Fibroblast of pulmonary artery (primary cell): ENCODE results near the gene KCNQ5.
"Not testable (repeated sequence)": the region's sequence is repeated elsewhere in the genome, so short reads cannot be mapped to it uniquely, and the experiment has no call there.

ENCODE experiments used
- DNase-seq: peaks from one replicate; pipeline ENCODE4 v3.0.0-alpha.2; 2010; ENCODE audit warnings: low read depth
- H3K4me3 ChIP-seq: replicated peaks from 2 replicates; pipeline ENCODE4 v1.5.1; 2011; ENCODE audit warnings: low read depth, mild to moderate bottlenecking, control low read depth, low read length, moderate library complexity
- CTCF ChIP-seq: IDR thresholded peaks from 2 replicates; pipeline ENCODE4 v1.5.1; 2011; ENCODE audit warnings: mild to moderate bottlenecking, control low read depth, low read length, inconsistent platforms; ENCODE audit errors: missing control alignments

KCNQ5 gene

GRCh38 chr6:72894091-72894490 lies 272.2 kb downstream of the KCNQ5 start:
- H3K4me3 ChIP-seq, result no peak overlapping the region
- no peak for DNase-seq
- no peak for TF ChIP-seq CTCF

- not testable (repeated sequence) for H3K4me3 ChIP-seq, DNase-seq
Measured at GRCh38 chr6:72898313-72898712, 276.4 kb downstream of the KCNQ5 start.

GRCh38 chr6:72905705-72906478 lies 284.0 kb downstream of the KCNQ5 start:
- no peak for TF ChIP-seq CTCF
- no peak for DNase-seq
- H3K4me3 ChIP-seq, result no peak overlapping the region

GRCh38 chr6:72911463-72912155 lies 289.7 kb downstream of the KCNQ5 start:
- DNase-seq, result peak; percentile 72
- TF ChIP-seq CTCF, result no peak

GRCh38 chr6:72913797-72914196 lies 291.9 kb downstream of the KCNQ5 start:
- H3K4me3 ChIP-seq, result no peak overlapping the region
- no peak for DNase-seq
- TF ChIP-seq CTCF, result no peak

More at GRCh38 chr6:72911463-72912155, 289.7 kb downstream of the KCNQ5 start:
- no peak overlapping the region for H3K4me3 ChIP-seq

GRCh38 chr6:72916298-72916697 lies 294.4 kb downstream of the KCNQ5 start:
- H3K4me3 ChIP-seq, result no peak overlapping the region
- peak; percentile 63 for DNase-seq
- no peak for TF ChIP-seq CTCF

- no peak for TF ChIP-seq CTCF
- no peak overlapping the region for H3K4me3 ChIP-seq
- peak; percentile 40 for DNase-seq
Measured at GRCh38 chr6:72916906-72917305, 295.0 kb downstream of the KCNQ5 start.
